Stimulated activated naive CD8-positive, alpha-beta T cell treated with anti-CD3 and anti-CD28 coated beads, Interleukin-15, Interleukin-2, amounts not matched to agents 100 U/mL and 50 U/mL, for 24 hours (primary cell): ENCODE measurements around the gene SERPING1.
A peak's percentile ranks its signal among the peaks of the same experiment; 100 is the strongest.
"Not testable (repeated sequence)": the region's sequence is repeated elsewhere in the genome, so short reads cannot be mapped to it uniquely, and the experiment has no call there.

Source experiments
- ATAC-seq: fragments of 150-1000 bp; cut with Tn5 transposase; one replicate; pipeline ENCODE4 v1.10.0; 2021
- DNase-seq: peaks from one replicate; pipeline ENCODE4 v3.0.0; 2021

The SERPING1 gene

DNA sequence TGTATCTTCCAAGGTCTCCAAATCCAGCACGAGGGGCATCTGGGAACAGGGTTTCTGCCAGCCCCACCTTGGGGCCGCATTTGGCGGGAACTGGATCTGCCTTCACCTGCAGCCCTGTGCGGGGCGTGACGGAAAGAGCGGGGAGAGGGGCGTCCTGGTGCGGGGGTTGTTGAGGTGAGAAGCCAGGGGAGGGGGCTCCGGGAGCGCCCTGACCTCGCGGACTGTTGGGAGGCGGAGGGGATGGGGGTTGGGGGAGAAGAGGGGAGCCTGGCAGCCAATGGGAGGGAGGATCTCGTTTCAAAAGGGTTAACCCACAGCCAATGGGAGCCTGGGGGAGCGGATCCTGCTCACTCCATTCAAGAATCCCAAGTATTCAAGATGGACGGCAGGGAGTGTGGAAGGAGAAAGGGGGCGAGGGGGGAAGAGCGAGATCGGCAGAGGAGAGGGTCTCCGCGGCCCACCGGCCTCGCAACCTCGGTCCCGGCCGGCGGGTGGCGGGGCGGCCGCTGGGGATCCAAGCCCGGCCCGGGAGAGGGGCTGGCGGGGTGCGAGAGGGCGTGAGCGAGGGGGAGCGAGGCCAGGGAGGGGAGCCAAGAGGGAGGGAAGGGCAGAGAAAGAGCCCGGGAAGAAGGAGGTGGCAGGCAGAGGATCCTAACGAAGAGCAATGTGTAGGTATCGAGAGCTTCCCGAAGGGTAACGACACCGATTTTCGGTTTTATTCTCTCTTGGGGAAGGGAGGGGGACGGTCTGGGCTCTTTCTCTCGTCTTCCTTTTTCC lies 40.7 kb downstream of the SERPING1 start:
- peak; percentile 33 for ATAC-seq
- peak; percentile 36 for DNase-seq

GRCh38 chr11:57638811-57639320 lies 41.4 kb downstream of the SERPING1 start:
- ATAC-seq (peak; percentile 19), DNase-seq (no peak)

- DNase-seq (no peak), ATAC-seq (no peak)
These were observed 42.0 kb downstream of the SERPING1 start for GRCh38 chr11:57639321-57640067.

- DNase-seq (no peak), ATAC-seq (no peak)
These were observed 42.7 kb downstream of the SERPING1 start for GRCh38 chr11:57640068-57640800.

- no peak for DNase-seq
- no peak for ATAC-seq
These were observed 43.7 kb downstream of the SERPING1 start for GRCh38 chr11:57641011-57641807.

- no peak for DNase-seq
- ATAC-seq, result no peak
These were observed 46.3 kb downstream of the SERPING1 start for GRCh38 chr11:57643802-57644201.

GRCh38 chr11:57644748-57645688 lies 47.5 kb downstream of the SERPING1 start:
- ATAC-seq (peak; percentile 74), DNase-seq (peak; percentile 90)

DNA sequence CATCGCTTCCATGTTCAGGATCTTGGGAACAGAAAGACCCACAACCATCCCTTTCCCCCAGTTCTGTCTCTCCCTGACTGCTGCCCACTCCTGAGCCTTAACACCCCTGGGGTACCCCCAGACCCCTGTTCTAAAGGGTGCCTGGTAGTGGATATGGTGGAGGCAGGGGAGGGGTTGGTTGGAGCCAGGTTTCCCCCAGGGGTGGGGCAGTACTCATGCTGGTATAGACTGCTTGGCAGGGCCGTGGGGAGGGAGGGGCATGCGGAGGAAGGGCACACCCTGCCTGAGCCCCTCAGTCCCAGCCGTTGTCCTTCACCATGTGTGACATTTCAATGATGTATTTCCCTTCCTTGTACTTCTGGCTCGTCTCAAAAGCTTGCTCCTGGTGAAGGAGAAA lies 48.2 kb downstream of the SERPING1 start:
- ATAC-seq, result no peak

DNA sequence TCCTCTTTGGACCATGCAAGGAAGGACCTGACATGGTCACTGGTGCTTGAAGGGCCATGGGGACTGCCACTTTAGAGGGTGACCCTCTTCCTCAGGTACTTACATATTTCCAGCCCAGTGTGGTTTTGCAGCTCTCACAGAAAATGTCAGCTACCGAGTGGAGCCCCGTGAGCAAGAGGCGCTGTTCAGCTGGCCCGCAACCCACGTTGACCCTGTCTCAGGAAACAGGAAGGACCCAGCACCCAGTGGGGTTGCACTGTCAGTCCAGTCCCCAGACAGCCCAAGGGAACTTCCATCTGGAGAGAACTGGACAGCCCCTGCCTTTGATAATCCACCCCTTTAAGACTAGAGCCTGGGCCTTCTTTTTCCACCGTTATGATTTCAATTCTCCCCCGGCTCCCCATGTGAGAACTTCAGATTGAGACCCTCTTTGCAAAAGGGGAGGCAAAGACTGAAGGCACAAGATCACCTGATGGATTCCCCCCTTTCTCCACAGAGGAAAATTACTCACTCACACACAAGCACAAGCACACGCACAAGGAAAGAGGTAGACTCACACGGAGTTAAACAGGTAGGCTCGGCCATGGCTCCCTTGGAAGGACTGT lies 48.8 kb downstream of the SERPING1 start:
- ATAC-seq, result no peak
- DNase-seq, result no peak

More for the DNA sequence above, 48.2 kb downstream of the SERPING1 start:
- no peak for DNase-seq

DNA sequence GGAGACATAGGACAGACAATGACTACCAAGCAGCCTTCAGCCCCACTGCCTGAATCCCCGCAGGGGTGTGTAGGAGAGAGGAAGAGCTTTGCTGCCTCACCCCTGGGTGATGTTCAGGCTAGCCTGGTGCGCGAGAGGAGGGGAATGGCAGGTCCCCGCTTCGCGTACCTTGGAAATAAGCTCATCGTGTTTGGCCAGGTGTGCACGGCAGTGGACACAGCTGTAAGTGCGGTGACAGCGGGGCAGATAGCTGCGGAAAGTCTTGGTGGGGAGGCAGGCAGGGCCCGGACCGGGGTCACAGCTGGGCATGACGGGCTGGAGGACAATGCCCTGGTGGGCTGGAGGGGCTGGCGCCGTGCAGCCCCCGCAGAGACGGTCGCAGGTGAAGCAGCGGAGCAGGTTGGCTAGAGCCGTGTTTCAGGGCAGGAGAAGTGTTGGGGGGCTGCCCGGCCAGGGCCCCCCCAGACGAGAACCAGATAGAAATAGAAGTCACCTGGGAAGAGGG lies 49.4 kb downstream of the SERPING1 start:
- DNase-seq (no peak), ATAC-seq (no peak)

DNA sequence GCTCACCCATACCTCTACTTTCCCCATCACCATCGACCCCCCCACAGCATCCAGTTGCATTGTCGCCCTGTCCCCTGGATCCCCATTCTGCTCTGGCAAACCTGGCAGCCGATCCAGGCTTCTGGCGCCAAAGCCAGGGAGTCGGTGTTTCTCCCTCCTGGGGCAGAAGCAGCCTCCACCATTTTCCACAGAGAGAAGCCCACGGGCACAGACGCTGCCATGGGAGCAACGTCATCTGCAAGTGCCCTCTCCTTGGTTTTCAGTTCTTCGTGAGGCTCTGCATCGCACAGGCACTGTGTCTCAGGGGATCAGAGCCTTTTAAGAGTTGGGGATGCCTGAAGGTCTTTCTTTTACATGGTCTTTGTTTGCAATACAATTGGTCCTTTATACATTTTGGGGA lies 49.9 kb downstream of the SERPING1 start:
- ATAC-seq (no peak), DNase-seq (no peak)

DNA sequence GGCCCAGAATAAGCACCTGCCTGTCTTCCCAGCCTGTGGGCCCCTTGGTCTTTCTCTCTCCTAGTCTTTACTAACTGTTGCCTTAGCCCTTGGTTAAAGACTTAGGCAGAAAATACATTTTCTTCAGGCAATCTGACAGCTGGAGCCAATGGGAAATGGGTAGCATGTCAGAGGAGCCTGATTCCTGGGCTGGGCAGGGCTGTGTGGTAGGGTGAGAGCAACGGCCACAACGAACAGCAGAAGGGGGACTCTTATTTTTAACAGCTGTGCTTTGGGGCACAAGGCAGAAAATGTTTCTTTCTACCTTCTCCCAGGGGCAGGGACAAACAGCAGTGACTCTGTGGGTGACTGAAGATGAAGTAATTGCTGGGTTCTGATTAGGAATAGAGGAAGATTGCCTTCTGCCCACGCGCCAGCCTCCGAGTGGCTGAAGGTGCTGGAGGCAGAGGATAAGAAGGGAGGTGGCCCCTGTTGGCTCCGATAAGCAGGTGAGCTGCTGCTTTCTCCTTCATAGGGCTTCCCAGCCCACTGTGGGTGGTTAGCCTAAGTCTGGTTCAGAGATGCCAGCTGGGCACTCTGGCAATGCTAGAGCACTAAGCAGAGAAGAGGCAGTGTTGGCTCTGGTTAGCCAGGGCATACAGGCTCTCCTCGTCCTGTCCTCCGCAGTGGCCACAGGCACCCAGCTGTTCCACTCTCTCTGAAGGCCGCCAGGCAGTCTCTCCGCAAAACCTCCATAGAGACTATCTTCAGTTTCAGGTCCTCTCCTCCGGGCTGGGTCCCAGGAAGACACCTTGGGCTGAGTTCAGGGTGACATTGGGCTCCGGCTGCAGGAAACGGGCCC lies 50.7 kb downstream of the SERPING1 start:
- DNase-seq, result no peak
- ATAC-seq, result no peak

- DNase-seq, result no peak
- peak; percentile 8 for ATAC-seq
These were observed 51.6 kb downstream of the SERPING1 start for GRCh38 chr11:57648801-57649735.

DNA sequence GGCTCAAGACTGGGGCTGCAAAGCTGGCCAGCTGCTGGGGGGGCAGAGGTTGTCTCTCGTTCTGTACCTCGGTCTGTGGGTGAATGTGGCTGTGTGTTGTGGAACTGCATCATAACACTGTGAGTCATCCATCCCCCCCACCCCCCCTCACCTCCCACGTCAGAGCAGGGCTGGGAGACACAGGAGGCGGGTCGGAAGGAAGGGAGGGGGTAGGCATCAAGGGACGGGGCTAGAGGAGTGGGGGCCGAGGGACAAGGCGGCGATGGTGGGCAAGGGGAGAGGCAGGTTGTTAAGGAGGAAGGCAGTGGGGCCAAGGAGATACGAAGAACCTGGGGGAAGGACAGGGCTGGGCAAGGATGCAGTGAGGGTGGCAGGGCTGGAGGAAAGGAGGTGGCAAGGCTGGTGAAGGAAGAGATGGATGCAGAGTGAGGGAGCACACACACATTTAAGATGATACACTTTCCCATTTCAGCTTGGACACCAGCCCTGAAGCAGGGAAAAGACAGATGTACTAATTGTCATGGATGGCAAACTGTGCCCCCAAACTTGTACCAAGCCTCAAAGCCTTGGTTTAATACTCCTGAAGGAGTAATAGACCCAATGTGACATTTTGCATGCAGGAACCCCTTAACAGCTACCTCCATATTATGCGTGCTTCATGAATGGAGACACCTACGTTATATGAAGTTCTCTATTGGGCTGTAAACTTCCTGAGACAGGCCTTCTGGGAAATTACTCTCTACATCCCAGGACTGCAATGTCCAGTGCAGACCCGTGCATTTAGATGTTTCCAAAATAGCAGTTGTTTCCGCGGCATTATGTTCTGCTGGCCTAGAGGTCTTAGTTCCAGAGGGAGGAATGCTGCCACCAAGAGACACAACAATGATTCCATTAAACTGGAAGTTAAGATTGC lies 52.6 kb downstream of the SERPING1 start, which contains the start of gene YPEL4:
Gene YPEL4, minus strand, starts transcription at position 87 of the 913 bp plus-strand sequence. CDS start 2,805 bp downstream, outside the sequence.
- peak; percentile 56 for DNase-seq
- ATAC-seq, result peak; percentile 70

DNA sequence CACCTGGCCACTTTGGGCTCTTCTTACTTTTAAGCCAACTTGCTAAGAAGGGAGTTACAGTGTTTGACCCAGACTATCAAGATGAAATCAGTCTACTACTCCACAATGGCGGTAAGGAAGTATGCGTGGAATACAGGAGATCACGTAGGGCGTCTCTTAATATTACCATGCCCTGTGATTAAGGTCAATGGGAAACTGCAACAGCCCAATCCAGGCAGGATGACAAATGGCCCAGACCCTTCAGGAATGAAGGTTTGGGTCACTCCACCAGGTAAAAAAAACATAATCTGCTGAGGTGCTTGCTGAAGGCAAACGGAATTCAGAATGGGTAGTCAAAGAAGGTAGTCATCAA lies 53.2 kb downstream of the SERPING1 start:
- DNase-seq (no peak), ATAC-seq (no peak)

- ATAC-seq, result no peak
- no peak for DNase-seq
These were observed 53.9 kb downstream of the SERPING1 start for GRCh38 chr11:57651408-57651807.

DNA sequence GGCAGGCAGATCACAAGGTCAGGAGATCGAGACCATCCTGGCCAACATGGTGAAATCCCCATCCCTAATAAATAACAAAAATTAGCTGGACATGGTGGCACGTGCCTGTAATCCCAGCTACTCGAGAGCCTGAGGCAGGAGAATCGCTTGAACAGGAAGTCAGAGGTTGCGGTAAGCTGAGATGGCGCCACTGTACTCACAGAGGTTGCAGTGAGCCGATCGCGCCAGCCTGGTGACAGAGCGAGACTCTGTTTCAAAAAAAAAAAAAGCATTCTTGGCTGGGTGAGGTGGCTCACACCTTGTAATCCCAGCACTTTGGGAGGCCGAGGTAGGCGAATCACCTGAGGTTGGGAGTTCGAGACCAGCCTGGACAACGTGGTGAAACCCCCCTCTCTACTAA lies 54.7 kb downstream of the SERPING1 start:
- ATAC-seq, DNase-seq: not testable (repeated sequence)
